Thyroid gland (tissue), 4 donors: ENCODE measurements around the gene TMEM14A.

Experiments
- POLR2A ChIP-seq, 2 donors: fragments of 450-650 bp; IDR thresholded peaks; one replicate each; pipeline ENCODE4 v1.6.1; 2017; ENCODE audit warnings: antibody characterized with exemption in 2 of 2, mild to moderate bottlenecking in 2 of 2, moderate library complexity in 1 of 2
- TF ChIP-seq, protein P1 (sequence below), 6 experiments: fragments of 200-600 bp in 3 of 6; fragments of 450-650 bp in 3 of 6; sonication (generic) in 3 of 6; IDR thresholded peaks; one replicate each; pipeline ENCODE4 v1.5.1; 2016 to 2019; ENCODE audit warnings: antibody characterized with exemption in 6 of 6, mild to moderate bottlenecking in 2 of 6, inconsistent platforms in 1 of 6, moderate library complexity in 1 of 6

DNA sequence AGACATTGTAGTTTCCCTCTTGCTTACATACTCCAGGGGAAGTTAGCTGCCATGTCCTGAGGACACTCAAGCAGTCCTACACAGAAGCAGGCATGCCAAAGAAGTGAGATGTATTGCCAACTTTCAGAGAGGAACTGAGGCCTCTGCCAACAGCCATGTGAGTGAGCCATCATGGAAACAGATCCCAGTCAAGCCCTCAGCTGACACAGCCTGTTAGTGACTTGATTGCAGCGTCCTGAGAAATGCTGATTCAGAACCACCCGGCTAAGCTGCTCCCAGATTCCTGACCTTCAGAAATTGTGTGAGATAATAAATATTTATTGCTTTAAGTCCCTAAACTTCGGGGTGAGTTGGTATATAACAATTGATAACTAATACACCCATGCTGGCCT, 54.2 kb downstream of the TMEM14A start:
- TF ChIP-seq, protein P1, sequence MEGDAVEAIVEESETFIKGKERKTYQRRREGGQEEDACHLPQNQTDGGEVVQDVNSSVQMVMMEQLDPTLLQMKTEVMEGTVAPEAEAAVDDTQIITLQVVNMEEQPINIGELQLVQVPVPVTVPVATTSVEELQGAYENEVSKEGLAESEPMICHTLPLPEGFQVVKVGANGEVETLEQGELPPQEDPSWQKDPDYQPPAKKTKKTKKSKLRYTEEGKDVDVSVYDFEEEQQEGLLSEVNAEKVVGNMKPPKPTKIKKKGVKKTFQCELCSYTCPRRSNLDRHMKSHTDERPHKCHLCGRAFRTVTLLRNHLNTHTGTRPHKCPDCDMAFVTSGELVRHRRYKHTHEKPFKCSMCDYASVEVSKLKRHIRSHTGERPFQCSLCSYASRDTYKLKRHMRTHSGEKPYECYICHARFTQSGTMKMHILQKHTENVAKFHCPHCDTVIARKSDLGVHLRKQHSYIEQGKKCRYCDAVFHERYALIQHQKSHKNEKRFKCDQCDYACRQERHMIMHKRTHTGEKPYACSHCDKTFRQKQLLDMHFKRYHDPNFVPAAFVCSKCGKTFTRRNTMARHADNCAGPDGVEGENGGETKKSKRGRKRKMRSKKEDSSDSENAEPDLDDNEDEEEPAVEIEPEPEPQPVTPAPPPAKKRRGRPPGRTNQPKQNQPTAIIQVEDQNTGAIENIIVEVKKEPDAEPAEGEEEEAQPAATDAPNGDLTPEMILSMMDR (IDR thresholded peaks at IDR 0.05) = no peak
- no peak for TF ChIP-seq POLR2A (IDR thresholded peaks at IDR 0.05)
